ENCODE results near the gene FCRL5. TPM values are rescaled to one million over a fixed set of nuclear protein-coding genes. Genes with fewer than 3 reads are reported as not detected.

The FCRL5 gene
- total RNA-seq, 1 donor from 2014 or later, result not detected

- peak; percentile 9 to 87 (median 86) for TF ChIP-seq CTCF (IDR thresholded peaks at IDR 0.05)
- Histone ChIP-seq H3K4me1 (no peaks in the 10 kb centered on the region), H3K27ac (no peak overlapping the region), H3K9me3 (no peaks in the 10 kb centered on the region), H3K4me3 (no peak overlapping the region), H3K36me3 (no peaks in the 10 kb centered on the region), H3K27me3 (no peaks in the 10 kb centered on the region)
- no peak for DNase-seq (ENCODE audit: low spot score in 2 of 2)
- intact Hi-C loops (cut with DNase I), result loop anchor here (5.0 to 10.0 kb wide), 2 partner anchors 124 to 301 kb away; no protein-coding TSS in a partner anchor
These were observed 56.2 kb downstream of the FCRL5 start for GRCh38 chr1:157496121-157496526.

GRCh38 chr1:157495285-157495684 is 57.0 kb downstream of the FCRL5 start:
- intact Hi-C loops (cut with DNase I), result loop anchor here (5.0 to 10.0 kb wide), 2 partner anchors 123 to 300 kb away; no protein-coding TSS in a partner anchor
- H3K4me3 ChIP-seq, result no peak overlapping the region
- DNase-seq (ENCODE audit: low spot score in 2 of 2), result no peak

GRCh38 chr1:157494093-157494492 is 58.2 kb downstream of the FCRL5 start:
- no peak for TF ChIP-seq CTCF (IDR thresholded peaks at IDR 0.05)
- Histone ChIP-seq H3K4me3 (no peak overlapping the region), H3K36me3 (no peaks in the 10 kb centered on the region), H3K9me3 (no peaks in the 10 kb centered on the region), H3K4me1 (no peaks in the 10 kb centered on the region), H3K27ac (no peak overlapping the region), H3K27me3 (no peaks in the 10 kb centered on the region)
- DNase-seq (ENCODE audit: low spot score in 2 of 2), result no peak
- intact Hi-C loops (cut with DNase I), result loop anchor here (5.0 to 10.0 kb wide), 2 partner anchors 299 to 402 kb away; no protein-coding TSS in a partner anchor

More at GRCh38 chr1:157495285-157495684, 57.0 kb downstream of the FCRL5 start:
- no peak overlapping the region for H3K27ac ChIP-seq
- H3K27me3 ChIP-seq, result no peaks in the 10 kb centered on the region
- H3K4me1 ChIP-seq, result no peaks in the 10 kb centered on the region
- no peaks in the 10 kb centered on the region for H3K36me3 ChIP-seq
- H3K9me3 ChIP-seq, result no peaks in the 10 kb centered on the region
- no peak for TF ChIP-seq CTCF (IDR thresholded peaks at IDR 0.05)

GRCh38 chr1:157490467-157491165 is 61.7 kb downstream of the FCRL5 start:
- Histone ChIP-seq H3K9me3 (no peaks in the 10 kb centered on the region), H3K27ac (no peak overlapping the region), H3K4me3 (no peak overlapping the region), H3K27me3 (no peaks in the 10 kb centered on the region), H3K4me1 (no peaks in the 10 kb centered on the region), H3K36me3 (no peaks in the 10 kb centered on the region)
- peak in 2 of 3 experiments; percentile 7 to 45 for TF ChIP-seq CTCF (IDR thresholded peaks at IDR 0.05)
- peak in 1 of 2 donors; percentile 72 for DNase-seq (ENCODE audit: low spot score in 2 of 2)
- intact Hi-C loops (cut with DNase I), result loop anchor here (5.0 to 10.0 kb wide), 2 partner anchors 296 to 398 kb away; no protein-coding TSS in a partner anchor

- no peak for TF ChIP-seq CTCF (IDR thresholded peaks at IDR 0.05)
- intact Hi-C loops (cut with DNase I), result loop anchor here (5.0 kb wide), 1 partner anchor 321 kb away; no protein-coding TSS in a partner anchor
- Histone ChIP-seq H3K4me1 (no peaks in the 10 kb centered on the region), H3K36me3 (no peaks in the 10 kb centered on the region), H3K27me3 (no peaks in the 10 kb centered on the region), H3K4me3 (no peak overlapping the region), H3K27ac (no peak overlapping the region), H3K9me3 (no peaks in the 10 kb centered on the region)
- DNase-seq (ENCODE audit: low spot score in 2 of 2), result no peak
These were observed 64.2 kb downstream of the FCRL5 start for GRCh38 chr1:157488156-157488555.

Data from ascending aorta (tissue), 2 donors.